HepG2 (cell line): ENCODE data around the gene SCFD2. TPM values are rescaled to one million over a fixed set of nuclear protein-coding genes. Genes with fewer than 3 reads are reported as not detected.

Experiments used
- ATAC-seq: fragments of 200-7000 bp; cut with Tn5 transposase; 3 replicates; pipeline ENCODE4 v1.9.1; 2020; ENCODE audit warnings: mild to moderate bottlenecking, moderate library complexity
- BruUV-seq: library from RNA; stranded (reverse); fragments of 400-500 nt; replicated peaks from 2 replicates; lab custom pipeline; 2021; lab: Mats Ljungman, UMichigan
- CTCF ChIA-PET: fragments of 300-600 bp; formaldehyde crosslinking; extraction: SDS; loops from one replicate; lab custom pipeline; 2021; ENCODE audit warnings: low total read pairs, inconsistent platforms, low intra/inter-chr PET ratio; lab: Yijun Ruan, JAX
- POLR2A ChIA-PET: fragments of 350-600 bp; sonication (Branson Sonifier 250); formaldehyde crosslinking; loops from one replicate; lab custom pipeline; 2020; ENCODE audit warnings: antibody characterized with exemption, inconsistent platforms; lab: Yijun Ruan, JAX
- DNase-seq: peaks from one replicate; pipeline ENCODE4 v3.0.0-alpha.2; 2015; ENCODE audit warnings: low spot score
- FAIRE-seq: peaks from 3 replicates; lab custom pipeline; 2011; peaks lifted over from hg19 to GRCh38; lab: Jason Lieb, UNC
- H2AFZ ChIP-seq: one replicate; pipeline ENCODE4 v1.6.1; 2011; ENCODE audit warnings: low read length, inconsistent platforms
- H3K27ac ChIP-seq: fragments of 300-600 bp; 3 replicates; pipeline ENCODE4 v1.8.0; 2011; ENCODE audit warnings: mixed run types, mild to moderate bottlenecking, mixed read lengths, low read length, inconsistent platforms; ENCODE audit not compliant: insufficient read depth; ENCODE audit errors: extremely low read length
- H3K27me3 ChIP-seq, 2 experiments: fragments of 200-600 bp in 1 of 2; 2 replicates in 1 of 2; 3 replicates in 1 of 2; pipeline versions ENCODE4 v1.6.0 to v1.8.0; 2011; ENCODE audit warnings: low read length in 2 of 2, mild to moderate bottlenecking in 2 of 2, moderate library complexity in 2 of 2, inconsistent platforms in 1 of 2; ENCODE audit not compliant: insufficient read depth in 2 of 2, control insufficient read depth in 1 of 2
- H3K36me3 ChIP-seq, 2 experiments: fragments of 200-600 bp in 1 of 2; replicated peaks in 1 of 2; 2 replicates in 1 of 2; 3 replicates in 1 of 2; pipeline versions ENCODE4 v1.5.1 to v1.8.0; 2011; ENCODE audit warnings: low read length in 2 of 2, inconsistent platforms in 1 of 2; ENCODE audit not compliant: insufficient read depth in 2 of 2, control insufficient read depth in 1 of 2
- H3K4me1 ChIP-seq: 2 replicates; pipeline ENCODE4 v1.5.1; 2012; ENCODE audit warnings: low read length, inconsistent platforms; ENCODE audit not compliant: insufficient read depth
- H3K4me2 ChIP-seq: 2 replicates; pipeline ENCODE4 v1.6.0; 2011; ENCODE audit warnings: low read depth, low read length, inconsistent platforms
- H3K4me3 ChIP-seq, 3 experiments: fragments of 200-600 bp in 1 of 3; sonication (generic), shearing (Covaris generic) in 1 of 3; replicated peaks in 1 of 3; 2 replicates each; pipeline ENCODE4 v1.5.1; 2011 to 2016; ENCODE audit warnings: low read length in 3 of 3, inconsistent platforms in 2 of 3, low read depth in 2 of 3, mild to moderate bottlenecking in 2 of 3, control low read depth in 1 of 3, mixed read lengths in 1 of 3; ENCODE audit not compliant: insufficient read depth in 1 of 3
- H3K79me2 ChIP-seq: one replicate; pipeline ENCODE4 v1.6.1; 2011; ENCODE audit warnings: low read length, inconsistent platforms; ENCODE audit not compliant: insufficient read depth
- H3K9ac ChIP-seq: 2 replicates; pipeline ENCODE4 v1.6.0; 2011; ENCODE audit warnings: mild to moderate bottlenecking, low read depth, low read length, inconsistent platforms; ENCODE audit not compliant: insufficient read depth
- H3K9me3 ChIP-seq: 2 replicates; pipeline ENCODE4 v1.5.1; 2012; ENCODE audit warnings: mild to moderate bottlenecking, low read length
- H4K20me1 ChIP-seq: 2 replicates; pipeline ENCODE4 v1.6.0; 2011; ENCODE audit warnings: inconsistent platforms, mild to moderate bottlenecking, low read length, moderate library complexity; ENCODE audit not compliant: insufficient read depth
- ADNP ChIP-seq: sonication (generic); formaldehyde crosslinking; IDR thresholded peaks from 2 replicates; pipeline ENCODE4 v1.4.0; 2020; ENCODE audit warnings: missing genetic modification reagents
- CBX5 ChIP-seq: sonication (generic); formaldehyde crosslinking; IDR thresholded peaks from 2 replicates; pipeline ENCODE4 v1.4.0; 2020; ENCODE audit warnings: missing genetic modification reagents, borderline replicate concordance
- CCDC6 ChIP-seq: sonication (generic); formaldehyde crosslinking; IDR thresholded peaks from 2 replicates; pipeline ENCODE4 v1.8.1; 2022; ENCODE audit warnings: mild to moderate bottlenecking, missing genetic modification reagents, moderate library complexity
- CHD2 ChIP-seq: IDR thresholded peaks from 2 replicates; pipeline ENCODE4 v1.6.1; 2011; ENCODE audit warnings: low read depth, low read length, improper control_type of control experiment
- ETS1 ChIP-seq: sonication (generic); formaldehyde crosslinking; IDR thresholded peaks from 2 replicates; pipeline ENCODE4 v1.4.0; 2020; ENCODE audit warnings: missing genetic modification reagents
- KDM3A ChIP-seq: IDR thresholded peaks from 2 replicates; pipeline ENCODE4 v1.6.1; 2018; ENCODE audit warnings: low read depth, missing compliant biosample characterization
- KDM4B ChIP-seq: sonication (generic); formaldehyde crosslinking; IDR thresholded peaks from 2 replicates; pipeline ENCODE4 v1.4.0; 2020; ENCODE audit warnings: missing genetic modification reagents
- MAFK ChIP-seq, 2 experiments: IDR thresholded peaks in 1 of 2; conservative IDR thresholded peaks in 1 of 2; 2 replicates each; pipeline ENCODE4 v1.6.1; 2011; ENCODE audit warnings: improper control_type of control experiment in 2 of 2, low read length in 2 of 2
- RFX3 ChIP-seq: IDR thresholded peaks from 2 replicates; pipeline ENCODE4 v1.6.1; 2016; ENCODE audit warnings: missing biosample characterization, missing genetic modification reagents
- SP140L ChIP-seq: sonication (generic); formaldehyde crosslinking; IDR thresholded peaks from 2 replicates; pipeline ENCODE4 v1.4.0; 2020; ENCODE audit warnings: missing genetic modification reagents, borderline replicate concordance
- SRSF1 ChIP-seq: fragments of 200-400 bp; formaldehyde crosslinking; optimal IDR thresholded peaks from 2 replicates; pipeline ENCODE3; 2017; ENCODE audit warnings: mild to moderate bottlenecking, low read depth, low read length, moderate library complexity
- ZBTB26 ChIP-seq: IDR thresholded peaks from 2 replicates; pipeline ENCODE4 v1.6.1; 2016; ENCODE audit warnings: missing compliant biosample characterization, missing genetic modification reagents, borderline replicate concordance
- ZBTB46 ChIP-seq: sonication (generic); formaldehyde crosslinking; IDR thresholded peaks from 2 replicates; pipeline ENCODE4 v1.4.0; 2020; ENCODE audit warnings: mild to moderate bottlenecking, missing genetic modification reagents, borderline replicate concordance
- ZNF143 ChIP-seq: sonication (generic); formaldehyde crosslinking; IDR thresholded peaks from 2 replicates; pipeline ENCODE4 v1.4.0; 2020; ENCODE audit warnings: missing genetic modification reagents
- ZNF33B ChIP-seq: sonication (generic); formaldehyde crosslinking; IDR thresholded peaks from 2 replicates; pipeline ENCODE4 v1.5.1; 2020; ENCODE audit warnings: mild to moderate bottlenecking, missing genetic modification reagents
- ZNF546 ChIP-seq: sonication (generic); formaldehyde crosslinking; conservative IDR thresholded peaks from 2 replicates; pipeline ENCODE4 v1.8.1; 2023; ENCODE audit warnings: mild to moderate bottlenecking, missing genetic modification reagents
- ZNF564 ChIP-seq: sonication (generic); formaldehyde crosslinking; IDR thresholded peaks from 2 replicates; pipeline ENCODE4 v1.8.1; 2023; ENCODE audit warnings: mild to moderate bottlenecking, missing genetic modification reagents
- ZNF672 ChIP-seq: sonication (generic); formaldehyde crosslinking; IDR thresholded peaks from 2 replicates; pipeline ENCODE4 v1.8.1; 2022; ENCODE audit warnings: missing genetic modification reagents
- ZNF724P ChIP-seq: sonication (generic); formaldehyde crosslinking; IDR thresholded peaks from 2 replicates; pipeline ENCODE4 v1.8.0; 2022; ENCODE audit warnings: missing genetic modification reagents, borderline replicate concordance
- WGBS: methylation state at CpG from one replicate; pipeline ENCODE4 v1.1.6; 2017; ENCODE audit warnings: low lambda C conversion rate; 5-methylcytosine and 5-hydroxymethylcytosine counted together
- in situ Hi-C: cut with HindIII; loops from 2 replicates; pipeline ENCODE4 v1.10.0; 2017; ENCODE audit warnings: low pct_unique_long_range_greater_than_20kb; ENCODE audit not compliant: extremely low pct_ligation_motif_present
- intact Hi-C: fragments of 100-400 bp; cut with micrococcal nuclease; formaldehyde crosslinking; loops from one replicate; pipeline ENCODE4 v1.10.0; 2022; ENCODE audit not compliant: unreplicated experiment
- polyA plus RNA-seq, 8 experiments: library from polyadenylated mRNA; depleted of rRNA in 3 of 8; stranded (reverse) in 7 of 8; unstranded in 1 of 8; fragments of >200 nt; fragmentation: Illumina TruSeq in 4 of 8; extraction: Trizol in 4 of 8; gene quantifications; 2 replicates each; pipeline versions ENCODE4 v1.2.1 to v1.2.3, GENCODE V29; 2011 to 2016; ENCODE audit warnings: low read depth in 4 of 8, missing spikeins in 1 of 8, mixed read lengths in 1 of 8; ENCODE audit not compliant: insufficient read depth in 1 of 8
- total RNA-seq, 5 experiments: library from RNA; depleted of rRNA; stranded (reverse); fragments of >200 nt; fragmentation: Illumina TruSeq; extraction: Trizol; gene quantifications; 2 replicates each; pipeline ENCODE4 v1.2.3, GENCODE V29; 2016; ENCODE audit warnings: low read depth in 1 of 5

SCFD2 gene
- total and polyA plus RNA-seq, 2 of the 13 experiments (the other 11 are each of a cell fraction or from before 2014, with no cell fraction given) = 4.6 to 15.6 TPM

- TF ChIP-seq ZNF143 (CRISPR knock-in tag) (no peak), ETS1 (CRISPR knock-in tag) (no peak), ZBTB26 (no peak), RFX3 (CRISPR knock-in tag) (no peak), KDM3A (CRISPR knock-in tag) (no peak), CHD2 (no peak), ZNF564 (CRISPR knock-in tag) (no peak), ZNF672 (no peak), CBX5 (CRISPR knock-in tag) (no peak)
These were observed 458.4 kb downstream of the SCFD2 start (continued) for GRCh38 chr4:52907510-52907909.

GRCh38 chr4:52904421-52904820 is 461.4 kb downstream of the SCFD2 start:
- H3K9ac ChIP-seq = no peak overlapping the region
- ATAC-seq (no peak), DNase-seq (no peak), FAIRE-seq (no peak)
- ChIA-PET CTCF (no interaction called here), POLR2A (no interaction called here)
- 83% methylated on average over 4 of the region's 4 CpGs for WGBS
- no peak overlapping the region for H3K4me2 ChIP-seq
- H3K79me2 ChIP-seq = no peaks in the 10 kb centered on the region
- H2AFZ ChIP-seq = no peak overlapping the region
- no peak overlapping the region for H3K27ac ChIP-seq
- H3K4me1 ChIP-seq = no peaks in the 10 kb centered on the region
- intact Hi-C loops = no loop called here
- H3K27me3 ChIP-seq = no peaks in the 10 kb centered on the region
- H4K20me1 ChIP-seq = no peaks in the 10 kb centered on the region
- no peaks in the 10 kb centered on the region; a peak in 1 of 5 replicates for H3K36me3 ChIP-seq
- no TSS peak for BruUV-seq
- no peaks in the 10 kb centered on the region for H3K9me3 ChIP-seq
- in situ Hi-C loops = no loop called here
- no peak overlapping the region for H3K4me3 ChIP-seq
- TF ChIP-seq KDM4B (CRISPR knock-in tag) (no peak), SRSF1 (no peak), ZNF546 (no peak), ZNF33B (CRISPR knock-in tag) (no peak), ZNF724P (CRISPR knock-in tag) (no peak), ADNP (CRISPR knock-in tag) (no peak), SP140L (CRISPR knock-in tag) (no peak), MAFK (conservative IDR thresholded peaks at IDR 0.05 in 1 of 2, IDR thresholded peaks at IDR 0.05 in 1 of 2; ENCODE audit: low read length in 2 of 2) (no peak), ZBTB46 (CRISPR knock-in tag) (no peak), CCDC6 (CRISPR knock-in tag) (no peak)
